ENCODE results near the gene C18orf54.

DNA sequence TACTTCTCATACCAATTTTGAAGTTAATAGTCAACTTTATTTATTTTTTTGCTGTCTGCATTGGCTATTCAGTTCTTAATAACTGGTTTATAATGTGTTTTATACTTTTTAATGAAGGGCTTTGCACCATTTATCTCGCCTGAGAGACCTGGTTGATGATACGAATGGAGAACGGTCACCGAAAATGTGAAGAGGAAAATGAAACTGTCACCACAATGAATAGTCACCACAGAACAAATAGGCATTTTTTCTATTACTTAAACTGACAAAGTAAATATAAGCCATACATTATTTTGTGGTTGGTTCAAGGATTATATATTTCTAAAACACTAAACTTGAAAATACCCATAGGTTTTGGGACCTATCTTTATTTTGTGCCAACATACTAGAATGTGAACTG, 20.4 kb downstream of the C18orf54 start:
- TF ChIP-seq, protein P1, sequence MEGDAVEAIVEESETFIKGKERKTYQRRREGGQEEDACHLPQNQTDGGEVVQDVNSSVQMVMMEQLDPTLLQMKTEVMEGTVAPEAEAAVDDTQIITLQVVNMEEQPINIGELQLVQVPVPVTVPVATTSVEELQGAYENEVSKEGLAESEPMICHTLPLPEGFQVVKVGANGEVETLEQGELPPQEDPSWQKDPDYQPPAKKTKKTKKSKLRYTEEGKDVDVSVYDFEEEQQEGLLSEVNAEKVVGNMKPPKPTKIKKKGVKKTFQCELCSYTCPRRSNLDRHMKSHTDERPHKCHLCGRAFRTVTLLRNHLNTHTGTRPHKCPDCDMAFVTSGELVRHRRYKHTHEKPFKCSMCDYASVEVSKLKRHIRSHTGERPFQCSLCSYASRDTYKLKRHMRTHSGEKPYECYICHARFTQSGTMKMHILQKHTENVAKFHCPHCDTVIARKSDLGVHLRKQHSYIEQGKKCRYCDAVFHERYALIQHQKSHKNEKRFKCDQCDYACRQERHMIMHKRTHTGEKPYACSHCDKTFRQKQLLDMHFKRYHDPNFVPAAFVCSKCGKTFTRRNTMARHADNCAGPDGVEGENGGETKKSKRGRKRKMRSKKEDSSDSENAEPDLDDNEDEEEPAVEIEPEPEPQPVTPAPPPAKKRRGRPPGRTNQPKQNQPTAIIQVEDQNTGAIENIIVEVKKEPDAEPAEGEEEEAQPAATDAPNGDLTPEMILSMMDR (IDR thresholded peaks at IDR 0.05): no peak
- no peak for TF ChIP-seq EZH2 (IDR thresholded peaks at IDR 0.05)

All from neural progenitor cell (in vitro differentiated cells).